A673 (cell line): ENCODE data around the gene CCDC57.

Source experiments
- EZH2 ChIP-seq: fragments of 200-600 bp; sonication (generic); IDR thresholded peaks from 2 replicates; pipeline ENCODE4 v1.6.1; 2017; ENCODE audit warnings: borderline replicate concordance, low read depth, mild to moderate bottlenecking, mixed read lengths, antibody characterized with exemption, low read length; ENCODE audit not compliant: poor library complexity, severe bottlenecking
- TF ChIP-seq, protein P1 (sequence below): fragments of 300-800, 200-600 bp; sonication (generic); conservative IDR thresholded peaks from 2 replicates; pipeline ENCODE4 v1.5.1; 2017; ENCODE audit warnings: low read depth, mild to moderate bottlenecking, antibody characterized with exemption, low read length, moderate library complexity, mixed read lengths

DNA sequence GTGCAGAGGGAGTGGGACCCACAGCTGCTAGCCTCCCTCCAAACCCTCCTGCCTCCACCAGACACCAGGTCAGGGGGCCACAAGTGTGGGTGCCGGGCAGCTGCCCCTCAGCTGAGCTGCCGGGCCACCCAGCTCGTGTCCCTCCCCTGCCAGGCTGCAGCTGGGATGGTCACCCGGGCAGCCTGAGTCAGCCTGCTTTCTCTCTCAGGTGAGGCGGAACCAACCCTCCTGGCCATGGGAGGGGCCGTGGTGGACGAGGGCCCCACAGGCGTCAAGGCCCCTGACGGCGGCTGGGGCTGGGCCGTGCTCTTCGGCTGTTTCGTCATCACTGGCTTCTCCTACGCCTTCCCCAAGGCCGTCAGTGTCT, 23.1 kb upstream of the CCDC57 start:
- TF ChIP-seq, protein P1, sequence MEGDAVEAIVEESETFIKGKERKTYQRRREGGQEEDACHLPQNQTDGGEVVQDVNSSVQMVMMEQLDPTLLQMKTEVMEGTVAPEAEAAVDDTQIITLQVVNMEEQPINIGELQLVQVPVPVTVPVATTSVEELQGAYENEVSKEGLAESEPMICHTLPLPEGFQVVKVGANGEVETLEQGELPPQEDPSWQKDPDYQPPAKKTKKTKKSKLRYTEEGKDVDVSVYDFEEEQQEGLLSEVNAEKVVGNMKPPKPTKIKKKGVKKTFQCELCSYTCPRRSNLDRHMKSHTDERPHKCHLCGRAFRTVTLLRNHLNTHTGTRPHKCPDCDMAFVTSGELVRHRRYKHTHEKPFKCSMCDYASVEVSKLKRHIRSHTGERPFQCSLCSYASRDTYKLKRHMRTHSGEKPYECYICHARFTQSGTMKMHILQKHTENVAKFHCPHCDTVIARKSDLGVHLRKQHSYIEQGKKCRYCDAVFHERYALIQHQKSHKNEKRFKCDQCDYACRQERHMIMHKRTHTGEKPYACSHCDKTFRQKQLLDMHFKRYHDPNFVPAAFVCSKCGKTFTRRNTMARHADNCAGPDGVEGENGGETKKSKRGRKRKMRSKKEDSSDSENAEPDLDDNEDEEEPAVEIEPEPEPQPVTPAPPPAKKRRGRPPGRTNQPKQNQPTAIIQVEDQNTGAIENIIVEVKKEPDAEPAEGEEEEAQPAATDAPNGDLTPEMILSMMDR = no peak
- TF ChIP-seq EZH2 = no peak
